Retina (tissue), 1 donor: ENCODE measurements around the gene OR4K17.
"Not testable (repeated sequence)": the region's sequence is repeated elsewhere in the genome, so short reads cannot be mapped to it uniquely, and the experiment has no call there.

ENCODE experiments used
- DNase-seq: peaks from one replicate; pipeline ENCODE4 v3.0.0-alpha.2; 2016

Gene OR4K17, protein sequence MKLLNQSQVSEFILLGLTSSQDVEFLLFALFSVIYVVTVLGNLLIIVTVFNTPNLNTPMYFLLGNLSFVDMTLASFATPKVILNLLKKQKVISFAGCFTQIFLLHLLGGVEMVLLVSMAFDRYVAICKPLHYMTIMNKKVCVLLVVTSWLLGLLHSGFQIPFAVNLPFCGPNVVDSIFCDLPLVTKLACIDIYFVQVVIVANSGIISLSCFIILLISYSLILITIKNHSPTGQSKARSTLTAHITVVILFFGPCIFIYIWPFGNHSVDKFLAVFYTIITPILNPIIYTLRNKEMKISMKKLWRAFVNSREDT

DNA sequence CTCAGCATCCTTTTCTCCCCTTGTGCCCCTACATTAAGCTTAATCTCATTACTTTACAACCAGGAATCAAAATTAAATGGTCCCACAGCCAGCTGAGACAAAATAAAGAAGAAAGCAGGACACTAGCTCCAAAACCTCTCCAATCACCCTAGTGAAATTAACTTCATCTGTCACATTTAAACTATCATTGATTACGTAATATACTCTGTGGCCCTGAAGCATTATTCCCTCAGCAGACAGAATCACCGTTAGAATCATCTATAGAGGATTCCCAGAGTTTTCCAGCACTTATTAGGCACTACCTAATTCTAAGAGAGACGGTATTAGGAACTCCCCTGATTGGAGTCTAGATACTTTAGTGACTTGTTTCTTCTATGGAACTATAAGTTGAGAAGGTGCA lies at the start of gene OR4K17:
OR4K17 (plus strand) TSS at position 302 of the 400 bp plus-strand sequence. CDS start 6,761 bp downstream, outside the sequence.
- DNase-seq: no peak

DNA sequence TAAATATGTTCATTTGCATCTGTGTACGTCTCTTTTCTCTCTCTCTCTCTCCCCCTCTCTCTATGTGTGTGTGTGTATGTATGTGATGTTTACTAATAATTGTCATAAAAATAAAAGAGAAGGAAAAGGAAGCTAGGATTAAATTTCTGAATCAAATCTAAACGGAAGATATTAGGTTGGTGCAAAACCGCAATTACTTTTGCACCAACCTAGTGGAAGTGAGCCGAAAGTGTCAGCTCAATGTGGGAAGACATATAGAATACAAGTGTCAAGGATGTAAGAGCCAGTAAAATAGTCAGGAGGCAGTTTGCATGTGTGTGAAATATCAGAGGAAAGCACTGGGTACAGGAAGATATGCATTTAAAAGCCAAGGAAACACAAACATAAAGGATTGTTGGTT lies 18.5 kb upstream of the OR4K17 start:
- DNase-seq: no peak

DNA sequence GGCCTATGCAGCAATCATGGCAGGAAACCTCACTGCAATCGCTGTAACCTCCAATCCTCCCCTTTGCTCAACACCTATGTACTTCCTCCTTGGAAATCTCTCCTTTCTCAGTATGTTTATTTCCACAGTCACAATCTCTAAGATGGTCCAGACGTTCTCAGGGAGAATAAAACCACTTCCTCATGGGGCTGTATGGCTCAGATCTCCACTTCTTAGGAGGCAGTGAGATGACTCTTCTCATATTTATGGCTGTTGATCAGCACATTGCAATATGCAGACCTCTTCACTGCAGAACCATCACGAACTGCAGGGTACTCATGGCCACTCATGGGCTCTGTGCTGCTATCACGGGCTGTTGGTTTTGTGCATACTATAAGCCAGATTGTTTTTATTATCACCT lies 17.1 kb upstream of the OR4K17 start:
- DNase-seq: no peak

DNA sequence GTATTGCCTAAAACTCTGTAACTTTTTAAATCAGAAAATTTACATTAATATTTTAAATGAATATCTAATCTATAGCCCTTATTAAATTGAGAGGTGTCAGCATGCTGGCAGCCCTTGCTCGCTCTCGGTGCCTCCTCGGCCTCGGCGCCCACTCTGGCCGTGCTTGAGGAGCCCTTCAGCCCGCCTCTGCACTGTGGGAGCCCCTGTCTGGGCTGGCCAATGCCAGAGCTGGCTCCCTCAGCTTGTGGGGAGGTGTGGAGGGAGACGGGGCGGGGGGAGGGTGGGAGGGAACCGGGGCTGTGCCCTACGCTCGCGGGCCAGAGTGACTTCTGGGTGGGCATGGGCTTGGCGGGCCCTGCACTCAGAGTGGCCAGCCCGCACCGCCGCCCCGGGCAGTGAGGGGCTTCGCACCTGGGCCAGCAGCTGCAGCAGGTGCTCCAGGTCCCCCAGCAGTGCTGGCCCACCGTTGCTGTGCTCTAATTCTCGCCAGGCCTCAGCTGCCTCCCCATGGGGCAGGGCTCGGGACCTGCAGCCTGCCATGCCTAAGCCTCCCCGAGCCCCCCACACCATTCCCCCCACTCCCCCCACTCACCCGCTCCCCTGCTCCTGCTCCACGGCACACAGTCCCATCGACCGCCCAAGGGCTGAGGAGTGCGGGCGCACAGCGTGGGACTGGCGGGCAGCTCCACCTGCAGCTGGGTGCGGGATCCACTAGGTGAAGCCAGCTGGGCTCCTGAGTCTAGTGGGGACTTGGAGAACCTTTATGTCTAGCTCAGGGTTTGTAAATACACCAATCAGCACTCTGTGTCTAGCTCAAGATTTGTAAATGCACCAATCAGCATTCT lies 11.4 kb upstream of the OR4K17 start:
- DNase-seq: not testable (repeated sequence)

DNA sequence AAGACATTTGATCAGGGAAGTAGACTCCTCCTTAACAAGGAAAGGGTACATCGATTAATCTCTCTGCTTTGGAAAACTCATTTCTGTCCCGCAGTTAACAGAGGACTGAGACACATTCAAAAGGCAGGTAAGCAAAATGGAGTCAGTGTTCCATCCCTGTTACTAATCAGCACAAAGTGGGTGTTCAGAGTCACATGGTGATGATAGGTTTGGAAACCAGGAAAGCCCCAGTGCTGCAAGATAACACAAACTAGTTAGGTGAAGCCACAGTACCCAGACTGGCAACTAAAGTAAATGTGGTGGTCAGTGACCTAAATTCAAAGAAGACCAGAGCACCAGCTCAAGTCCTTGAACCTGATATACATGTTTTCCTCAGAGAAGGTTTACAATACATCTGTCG lies 1.8 kb downstream of the OR4K17 start:
- no peak for DNase-seq

DNA sequence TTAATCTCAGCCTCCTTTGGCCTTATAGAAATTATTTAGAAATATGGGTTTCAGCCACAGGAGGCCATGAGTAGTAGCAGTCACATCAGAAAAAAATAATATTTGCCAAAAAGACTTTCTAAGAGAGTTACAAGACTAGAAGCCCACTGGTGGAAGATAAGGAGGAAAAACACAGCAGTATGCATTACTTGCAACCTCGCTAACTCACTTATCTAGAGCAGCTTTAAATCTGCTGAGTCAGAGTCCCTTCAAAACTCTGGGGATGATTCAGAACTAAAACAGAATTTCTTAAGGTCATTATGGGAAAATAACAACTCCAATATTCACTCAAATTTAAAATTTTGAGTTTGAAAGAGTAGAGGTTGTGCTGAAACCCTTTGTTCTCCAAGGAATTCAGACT lies 6.2 kb downstream of the OR4K17 start:
- no peak for DNase-seq

DNA sequence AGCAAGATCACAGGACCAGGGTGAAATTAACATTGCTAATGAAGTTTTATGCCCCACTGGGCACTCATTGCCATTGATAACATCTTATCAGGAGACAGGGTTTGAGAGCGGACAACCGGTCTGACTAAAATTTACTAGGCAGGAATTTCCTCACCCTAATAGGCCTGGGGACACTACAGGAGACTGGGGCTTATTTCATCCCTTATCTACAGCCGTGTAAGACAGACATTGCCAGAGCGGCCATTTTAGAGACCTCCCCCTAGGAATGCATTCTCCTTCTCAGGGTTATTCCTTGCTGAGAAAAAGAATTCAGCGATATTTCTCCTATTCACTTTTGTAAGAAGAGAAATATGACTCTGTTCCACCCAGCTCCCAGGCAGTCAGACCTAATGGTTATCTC lies 8.3 kb downstream of the OR4K17 start:
- no peak for DNase-seq

DNA sequence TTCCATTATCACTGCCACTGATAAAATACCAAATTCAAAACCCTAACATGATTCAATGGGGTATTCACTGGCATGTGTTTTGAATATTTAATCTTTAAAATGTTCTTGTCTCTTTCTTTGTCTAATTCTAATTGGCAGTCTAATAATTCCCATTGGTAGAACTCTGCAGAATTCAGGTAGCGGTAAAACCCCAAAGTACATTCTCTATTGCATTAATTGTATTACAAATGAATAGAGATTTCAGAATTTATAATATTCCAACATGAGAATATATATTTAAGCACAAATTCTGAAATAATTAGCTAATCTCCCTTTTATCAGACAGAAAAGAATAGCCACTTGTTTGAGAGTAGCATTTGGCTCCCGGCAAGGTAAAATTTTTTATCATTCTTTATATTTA lies 28.0 kb downstream of the OR4K17 start, which contains the start of gene OR4N5:
OR4N5 (plus strand) TSS at position 301 of the 400 bp plus-strand sequence. CDS start 4,916 bp downstream, outside the sequence.
- no peak for DNase-seq

DNA sequence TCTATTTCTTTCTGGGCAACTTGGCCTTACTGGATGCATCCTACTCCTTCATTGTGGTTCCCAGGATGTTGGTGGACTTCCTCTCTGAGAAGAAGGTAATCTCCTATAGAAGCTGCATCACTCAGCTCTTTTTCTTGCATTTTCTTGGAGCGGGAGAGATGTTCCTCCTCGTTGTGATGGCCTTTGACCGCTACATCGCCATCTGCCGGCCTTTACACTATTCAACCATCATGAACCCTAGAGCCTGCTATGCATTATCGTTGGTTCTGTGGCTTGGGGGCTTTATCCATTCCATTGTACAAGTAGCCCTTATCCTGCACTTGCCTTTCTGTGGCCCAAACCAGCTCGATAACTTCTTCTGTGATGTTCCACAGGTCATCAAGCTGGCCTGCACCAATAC lies 33.4 kb downstream of the OR4K17 start:
- DNase-seq: no peak

DNA sequence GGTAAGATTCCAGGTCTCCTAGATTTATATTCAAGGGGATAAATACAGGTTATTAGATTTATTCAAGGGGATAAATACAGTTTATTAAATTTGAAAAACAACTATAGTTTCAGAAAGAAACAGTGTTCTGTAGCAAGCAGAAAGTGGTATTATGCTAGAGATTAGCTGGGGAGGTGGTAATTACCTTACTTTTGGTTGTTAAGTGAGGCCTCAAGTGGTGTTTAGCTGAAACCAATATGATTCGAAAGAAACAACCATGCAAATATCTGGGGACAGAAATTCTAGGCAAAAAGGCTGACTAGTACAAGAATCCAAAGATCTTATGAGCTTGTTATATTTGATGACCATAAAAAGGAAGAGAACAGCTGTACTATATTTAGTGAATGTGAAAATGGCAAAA lies 34.3 kb downstream of the OR4K17 start:
- DNase-seq: no peak

DNA sequence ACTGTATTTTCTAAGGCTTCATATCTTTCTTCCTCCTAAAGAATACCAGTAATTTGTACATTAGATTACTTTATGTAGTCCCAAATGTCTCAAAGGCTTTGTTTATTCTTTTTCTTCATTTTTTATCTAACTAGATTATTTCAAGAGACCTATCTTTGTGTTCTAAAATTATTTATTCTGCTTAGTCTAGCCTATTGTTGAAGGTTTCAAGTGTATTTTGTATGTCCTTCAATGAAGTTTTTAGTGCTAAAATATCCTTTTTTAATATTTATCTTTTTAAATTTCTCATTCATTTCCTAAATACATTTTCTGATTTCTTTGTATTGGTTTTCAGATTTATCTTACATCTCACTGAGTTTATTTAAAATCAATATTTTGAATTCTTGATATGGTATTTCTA lies 53.9 kb downstream of the OR4K17 start:
- no peak for DNase-seq

DNA sequence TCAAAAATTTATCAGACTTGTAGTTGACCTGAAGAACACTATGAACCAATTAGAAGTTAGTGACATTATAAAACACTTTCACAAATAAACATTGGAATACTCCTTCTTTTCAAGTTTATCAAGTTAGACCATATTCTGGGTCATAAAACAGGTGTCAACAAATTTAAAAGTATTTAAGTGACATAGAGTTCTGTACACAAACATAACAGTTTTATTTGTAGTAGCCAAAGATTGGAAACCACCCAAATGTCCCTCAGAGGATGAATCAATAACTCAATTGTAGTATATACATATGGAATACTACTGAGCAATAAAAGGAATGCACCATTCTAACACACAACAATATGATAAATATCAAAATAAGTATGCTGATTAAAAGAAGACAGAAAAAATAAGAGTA lies 56.6 kb downstream of the OR4K17 start:
- no peak for DNase-seq

DNA sequence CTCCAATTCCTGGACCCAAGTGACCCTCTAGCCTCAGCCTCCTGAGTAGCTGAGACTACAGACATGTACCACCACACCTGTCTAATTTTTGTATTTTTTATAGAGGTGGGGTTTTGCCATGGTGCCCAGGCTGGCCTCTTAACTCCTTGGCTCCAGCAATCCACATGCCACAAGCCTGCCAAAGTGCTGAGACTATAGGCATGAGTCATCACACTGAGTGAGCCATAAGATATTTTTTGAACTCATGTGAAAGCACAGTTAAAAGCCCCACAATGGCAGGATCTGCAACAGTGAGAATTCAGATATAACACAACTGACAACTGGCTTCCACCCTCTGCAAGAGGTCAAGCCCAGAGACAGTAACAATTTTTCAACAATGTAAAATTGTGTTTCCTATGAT lies 59.3 kb downstream of the OR4K17 start:
- not testable (repeated sequence) for DNase-seq
